Epithelial cell of prostate (primary cell): ENCODE results near the gene RGS3.

Source experiments
- DNase-seq: peaks from one replicate; pipeline ENCODE4 v3.0.0-alpha.2; 2011; ENCODE audit warnings: low read depth, low spot score
- H3K27ac ChIP-seq: fragments of 450-650 bp; 2 replicates; pipeline ENCODE4 v1.5.1; 2017; ENCODE audit warnings: mild to moderate bottlenecking

Gene RGS3

DNA sequence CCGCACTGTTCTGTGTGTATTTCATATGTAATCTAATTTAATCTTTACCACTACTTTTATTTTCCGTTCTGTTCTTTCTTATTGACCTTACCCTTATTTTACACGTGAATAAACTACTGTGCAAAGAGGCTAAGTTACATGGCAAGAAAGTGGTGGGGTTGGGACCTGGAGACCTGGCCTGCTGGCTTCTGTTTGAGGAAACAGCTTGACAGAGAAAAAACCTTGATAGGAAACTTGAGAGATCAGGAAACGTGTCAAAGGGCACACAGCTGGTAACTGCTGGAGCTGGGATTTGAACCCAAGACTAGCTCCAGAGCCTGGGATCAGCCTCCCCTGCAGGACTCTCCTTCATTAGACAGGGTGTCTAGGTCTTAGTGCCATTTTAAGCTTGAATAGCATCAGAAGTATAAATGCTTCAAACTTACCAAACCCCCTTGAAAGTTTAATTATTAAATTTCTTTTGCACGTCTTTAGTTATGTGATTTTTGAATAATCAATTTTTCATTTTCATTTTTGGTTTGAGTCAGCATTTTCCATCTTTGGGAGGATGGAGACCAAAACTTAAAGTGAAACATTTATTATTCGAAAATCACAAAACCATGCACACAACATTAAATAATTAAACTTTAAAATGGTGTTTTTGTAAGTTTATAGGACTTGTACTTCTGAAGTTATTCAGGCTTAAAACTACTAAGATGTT, 129.5 kb downstream of the RGS3 start:
- peak overlapping the region; percentile 20 for H3K27ac ChIP-seq
- DNase-seq = no peak

DNA sequence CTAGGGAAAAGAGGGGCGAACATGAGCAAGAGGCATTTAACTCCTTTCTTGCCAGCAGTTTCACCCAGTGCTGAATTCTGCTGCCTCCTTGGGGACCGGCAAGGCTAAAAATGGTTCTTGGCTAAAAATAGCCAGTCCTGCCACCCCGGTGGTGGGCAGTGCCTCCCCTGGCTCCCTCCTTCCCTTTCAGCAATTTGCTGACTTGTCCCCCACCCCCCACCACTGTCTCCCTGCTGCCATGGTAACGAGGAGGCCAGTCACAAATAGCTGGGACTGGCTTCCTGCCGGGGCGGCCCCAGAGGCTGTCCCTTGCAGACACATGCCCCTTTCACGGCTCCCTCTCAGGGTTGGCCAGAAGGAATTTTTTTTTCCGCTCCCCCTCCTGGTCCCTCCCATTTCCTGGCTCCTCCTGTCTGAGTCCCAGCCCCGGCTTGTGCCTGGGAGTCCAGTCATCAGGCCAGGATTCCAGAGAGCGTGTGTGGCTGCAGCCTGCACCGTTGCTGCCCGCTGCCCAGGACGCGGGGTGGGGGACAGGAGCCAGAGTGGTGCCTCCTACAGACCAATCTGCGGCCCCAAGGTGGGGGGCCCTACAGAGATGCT, 130.3 kb downstream of the RGS3 start:
- peak overlapping the region; percentile 20 for H3K27ac ChIP-seq
- no peak for DNase-seq

GRCh38 chr9:113594484-113595299, 131.2 kb downstream of the RGS3 start:
- DNase-seq = no peak
- no peak overlapping the region for H3K27ac ChIP-seq

DNA sequence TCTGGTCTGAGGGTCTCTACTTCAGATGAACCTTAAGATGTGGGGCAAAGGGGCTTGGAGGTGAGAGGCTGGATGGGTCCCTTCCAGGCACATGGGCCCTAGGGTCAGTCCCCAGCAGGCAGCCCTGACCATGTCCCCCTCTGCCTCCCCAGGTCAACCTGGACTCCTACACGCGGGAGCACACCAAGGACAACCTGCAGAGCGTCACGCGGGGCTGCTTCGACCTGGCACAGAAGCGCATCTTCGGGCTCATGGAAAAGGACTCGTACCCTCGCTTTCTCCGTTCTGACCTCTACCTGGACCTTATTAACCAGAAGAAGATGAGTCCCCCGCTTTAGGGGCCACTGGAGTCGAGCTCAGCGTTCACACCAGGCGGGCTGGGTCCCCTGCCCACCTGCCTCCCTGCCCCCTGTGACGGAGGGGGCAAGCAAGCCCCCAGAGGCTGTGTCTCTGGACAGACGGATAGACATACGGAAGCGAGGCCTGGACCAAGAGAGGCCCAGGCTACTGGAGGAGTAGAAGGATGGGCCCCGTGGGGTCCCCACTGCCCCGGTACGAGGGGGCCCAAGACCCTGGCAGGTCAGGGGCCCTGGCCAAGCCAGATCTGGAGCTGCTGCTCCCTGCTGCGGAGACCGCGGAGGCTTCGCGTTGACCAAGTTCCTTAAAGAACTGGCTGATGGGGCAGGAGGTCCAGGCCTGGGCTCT, 133.2 kb downstream of the RGS3 start:
- DNase-seq = no peak
- no peak overlapping the region for H3K27ac ChIP-seq

DNA sequence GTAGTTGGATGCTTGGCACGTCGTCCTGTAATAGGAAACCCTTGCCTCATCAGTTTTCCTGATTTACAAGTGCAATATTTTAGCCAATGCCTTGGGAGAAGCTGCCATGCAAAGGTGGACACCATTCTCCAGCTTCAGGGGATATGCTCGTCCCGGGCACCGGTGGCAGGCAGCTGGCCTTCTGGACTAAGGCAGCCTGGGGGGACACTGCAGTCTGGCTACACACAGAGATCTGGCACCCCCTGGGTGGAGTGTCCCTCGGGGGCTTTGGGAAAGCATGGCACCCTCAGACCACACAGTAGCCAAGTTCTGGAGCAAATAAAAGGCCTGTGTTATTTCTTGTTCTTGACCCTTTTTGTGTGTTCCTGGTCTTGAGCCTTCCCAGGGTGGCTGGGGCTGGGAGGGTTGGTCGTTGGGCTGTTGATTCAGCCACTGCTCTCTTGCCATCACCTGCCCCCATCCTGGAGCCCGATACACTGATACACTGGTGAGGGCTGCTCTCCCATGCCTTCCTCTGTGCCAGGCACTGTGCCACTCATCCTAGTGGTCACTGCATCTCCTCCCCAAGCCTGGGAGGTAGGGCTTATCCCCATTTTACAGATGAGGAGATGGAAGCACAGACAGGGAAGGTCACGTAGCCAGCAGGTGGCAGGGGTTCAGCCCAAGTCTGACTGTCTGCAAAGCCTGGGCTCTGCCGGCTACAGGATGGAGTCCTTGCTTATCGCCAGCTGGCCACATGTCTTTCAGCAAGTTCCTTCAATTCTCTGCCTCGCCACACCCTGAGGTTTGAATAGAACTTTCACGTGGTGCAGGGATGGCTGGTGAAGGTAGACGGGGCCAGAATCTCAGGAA, 134.1 kb downstream of the RGS3 start:
- no peak for DNase-seq
- no peak overlapping the region for H3K27ac ChIP-seq

- DNase-seq = no peak
- H3K27ac ChIP-seq = no peak overlapping the region
Measured at GRCh38 chr9:113598451-113598850, 134.9 kb downstream of the RGS3 start.

- DNase-seq = no peak
- no peak overlapping the region for H3K27ac ChIP-seq
Measured at GRCh38 chr9:113598883-113599282, 135.4 kb downstream of the RGS3 start.

DNA sequence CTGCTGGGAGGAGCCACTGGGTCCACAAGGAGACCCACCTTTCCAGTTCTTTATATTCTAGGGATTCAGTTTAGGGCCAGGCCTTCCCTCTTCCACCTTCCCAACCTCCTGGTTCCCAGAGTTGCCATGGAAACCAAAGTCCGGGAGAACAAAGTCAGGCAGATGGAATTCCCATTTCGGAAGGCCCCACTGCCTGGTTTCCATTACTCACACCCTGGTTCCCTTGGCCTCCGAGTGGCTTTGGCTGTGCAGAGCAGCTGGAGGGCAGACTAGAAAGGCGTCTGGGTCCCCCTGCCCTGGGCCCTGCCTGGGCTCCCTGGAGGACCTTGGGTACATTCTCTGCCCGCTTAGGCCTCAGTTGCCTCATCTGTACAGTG, 136.1 kb downstream of the RGS3 start:
- DNase-seq = no peak
- no peak overlapping the region for H3K27ac ChIP-seq

- DNase-seq = no peak
- no peak overlapping the region for H3K27ac ChIP-seq
Measured at GRCh38 chr9:113600023-113600823, 136.7 kb downstream of the RGS3 start.

DNA sequence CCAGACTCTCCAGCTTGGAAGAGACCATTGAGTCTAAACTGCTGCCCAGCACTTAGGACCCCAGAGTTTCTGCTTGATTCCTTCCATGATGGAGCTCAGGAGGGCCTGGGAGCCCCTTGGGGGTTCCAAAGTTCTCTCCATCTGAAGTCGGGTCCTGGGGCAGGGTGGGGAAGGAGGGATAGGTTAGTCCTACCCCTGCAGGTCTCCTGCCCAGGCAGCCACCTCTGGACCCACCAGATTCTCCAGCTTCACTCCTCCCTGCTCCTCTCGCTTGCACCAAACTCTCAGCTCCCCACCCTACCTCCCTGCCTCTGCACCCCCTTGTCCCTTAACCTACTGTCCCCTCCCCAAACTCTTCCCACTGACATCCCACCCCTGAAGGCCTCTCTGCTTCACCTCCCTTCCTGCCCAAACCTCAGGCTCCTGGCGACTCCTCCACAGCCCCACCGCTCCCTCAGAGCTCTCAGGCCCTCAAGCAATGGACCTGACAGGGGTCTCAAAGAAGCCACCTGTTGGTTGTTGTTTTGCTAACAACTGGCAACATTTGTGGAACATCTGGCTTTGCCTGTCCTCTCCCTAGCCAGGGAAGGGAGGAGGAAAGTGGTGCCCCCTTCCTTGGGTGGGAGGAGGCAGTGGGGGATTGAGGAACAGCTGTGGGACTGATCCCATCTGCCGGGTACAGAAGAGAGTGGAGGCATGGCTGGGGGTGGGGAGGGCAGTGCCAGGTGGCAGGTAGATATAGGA, 137.5 kb downstream of the RGS3 start:
- H3K27ac ChIP-seq = no peak overlapping the region
- DNase-seq = no peak

DNA sequence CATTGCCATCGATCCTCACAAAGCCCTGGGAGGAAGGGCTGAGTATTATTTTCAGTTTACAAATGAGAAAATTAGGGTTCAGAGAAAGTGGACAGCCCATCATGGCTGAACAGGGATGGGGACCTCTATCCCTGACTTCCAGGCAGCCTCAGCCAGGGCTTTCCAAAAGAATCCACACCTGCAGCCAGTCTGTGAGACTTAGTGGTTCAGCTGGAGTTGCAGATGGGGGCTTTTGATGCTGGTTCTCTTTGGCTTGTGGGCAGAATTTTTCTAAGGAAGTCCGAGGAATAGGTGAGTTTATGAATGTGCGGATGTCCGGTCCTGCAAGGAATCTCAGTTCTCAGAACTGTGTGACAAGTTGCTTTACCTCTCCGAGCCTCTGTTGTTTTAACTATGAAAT, 138.1 kb downstream of the RGS3 start:
- DNase-seq = no peak

DNA sequence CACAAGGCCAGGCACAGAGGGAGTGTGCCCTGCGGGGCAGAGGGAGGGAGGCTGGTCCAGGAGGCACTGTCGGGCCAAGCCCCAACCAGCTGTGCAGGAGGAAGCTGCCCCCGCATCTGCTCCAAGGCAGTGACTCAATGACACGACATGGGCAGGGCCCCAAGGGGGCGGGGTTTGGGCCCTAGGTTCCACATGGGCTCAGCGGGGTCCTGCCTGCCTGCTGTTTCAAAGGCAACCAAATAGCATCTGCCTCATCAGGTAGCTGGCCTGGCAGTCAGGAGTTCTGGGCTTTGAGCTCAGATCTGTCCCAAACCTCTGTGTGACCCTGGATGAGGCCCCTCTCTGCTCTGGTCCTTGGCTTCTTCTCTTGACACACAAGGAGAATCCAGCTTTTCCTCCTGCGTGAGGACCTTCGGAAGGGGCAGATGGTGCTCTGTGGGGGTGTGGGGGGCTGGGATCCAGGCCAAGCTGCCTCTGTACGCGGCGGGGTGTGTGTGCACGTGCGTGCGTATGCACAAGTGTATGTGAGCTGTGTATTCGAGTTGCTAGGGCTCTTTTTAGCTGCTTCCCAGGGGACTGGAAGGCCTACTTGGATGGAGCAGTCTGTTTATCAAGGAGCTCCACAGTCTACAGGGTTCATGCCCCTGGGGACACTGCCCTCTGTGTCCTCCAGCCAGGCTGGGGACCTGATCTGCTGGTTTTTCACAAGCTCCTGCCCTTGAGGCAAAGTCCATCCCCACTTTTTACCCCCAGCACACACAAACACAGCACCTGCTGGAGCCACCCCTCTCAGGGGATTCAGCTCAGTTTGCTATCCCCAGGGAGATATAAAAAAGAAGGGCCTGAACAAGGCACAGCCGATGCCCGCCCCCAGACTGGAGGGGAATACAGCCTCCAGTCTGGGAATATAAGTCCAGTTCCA, 138.9 kb downstream of the RGS3 start:
- no peak for DNase-seq
- H3K27ac ChIP-seq = no peak overlapping the region

More for the DNA sequence above, 138.1 kb downstream of the RGS3 start:
- no peak overlapping the region for H3K27ac ChIP-seq

GRCh38 chr9:113603048-113603375, 139.5 kb downstream of the RGS3 start:
- DNase-seq = no peak

DNA sequence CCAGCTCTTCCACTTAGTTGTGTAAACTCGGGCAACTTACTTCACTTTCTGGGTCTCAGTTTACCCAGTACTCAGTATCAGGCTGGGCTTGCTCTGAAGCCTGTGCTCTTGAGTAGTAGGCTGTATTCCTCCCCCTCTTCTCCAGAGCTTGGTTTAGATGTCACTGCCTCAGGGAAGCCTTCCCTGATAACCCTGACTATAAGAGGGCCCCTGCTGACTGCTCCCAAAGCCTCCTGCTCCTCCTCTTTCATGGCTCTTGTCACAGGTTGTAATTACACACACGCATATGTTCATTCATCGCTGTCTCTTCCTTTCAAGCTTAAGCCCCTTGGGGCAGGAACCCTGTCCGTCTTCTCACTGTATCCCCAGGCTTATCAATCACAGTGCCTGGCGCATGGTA, 140.2 kb downstream of the RGS3 start:
- H3K27ac ChIP-seq = no peak overlapping the region
- DNase-seq = no peak

More at GRCh38 chr9:113603048-113603375, 139.5 kb downstream of the RGS3 start:
- H3K27ac ChIP-seq = no peak overlapping the region

GRCh38 chr9:113604393-113604792, 140.9 kb downstream of the RGS3 start:
- DNase-seq = no peak

DNA sequence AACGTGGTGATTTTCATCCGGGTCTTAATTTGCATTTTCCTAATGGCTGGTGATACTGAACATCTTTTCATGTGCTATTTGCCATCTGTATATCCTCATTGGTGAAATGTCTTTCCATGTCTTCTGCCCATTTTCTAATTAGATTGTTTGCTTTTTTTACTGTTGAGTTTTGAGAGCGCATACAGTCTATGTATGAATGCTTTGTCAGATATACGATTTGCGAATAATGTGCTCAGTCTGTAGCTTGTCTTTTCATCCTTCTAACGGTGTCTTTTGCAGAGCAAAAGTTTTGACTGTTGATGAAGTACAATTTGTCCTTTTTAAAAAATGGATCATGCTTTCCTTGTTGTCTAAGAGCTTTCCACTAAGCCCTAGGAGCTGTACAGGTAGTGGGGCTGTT, 143.0 kb downstream of the RGS3 start:
- H3K27ac ChIP-seq = no peak overlapping the region
- no peak for DNase-seq

More at GRCh38 chr9:113604393-113604792, 140.9 kb downstream of the RGS3 start:
- H3K27ac ChIP-seq = no peak overlapping the region

DNA sequence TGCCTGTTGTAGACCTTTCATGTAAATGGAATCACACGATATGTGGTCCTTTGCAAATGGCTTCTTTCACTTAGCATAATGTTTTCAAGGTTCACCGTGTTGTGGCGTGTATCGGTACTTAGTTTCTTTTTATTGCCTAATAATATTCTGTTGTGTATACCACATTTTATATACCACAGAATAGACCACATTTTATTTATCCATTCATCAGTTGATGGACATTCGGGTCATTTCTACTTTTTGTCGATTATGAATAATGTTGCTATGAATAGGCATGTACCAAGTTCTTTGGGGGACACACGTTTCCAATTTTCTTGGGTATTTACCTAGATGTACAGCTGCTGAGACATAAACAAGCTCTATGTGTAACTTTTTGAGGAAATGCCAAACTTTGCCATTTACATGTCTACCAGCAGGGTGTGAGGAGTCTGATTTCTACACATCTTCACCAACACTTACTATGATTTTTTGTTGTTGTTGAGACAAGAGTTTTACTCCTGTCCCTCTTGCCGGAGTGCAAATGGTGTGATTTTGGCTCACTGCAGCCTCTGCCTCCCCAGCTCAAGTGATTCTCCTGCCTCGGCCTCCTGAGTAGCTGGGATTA, 144.7 kb downstream of the RGS3 start:
- H3K27ac ChIP-seq = no peak overlapping the region
- DNase-seq = no peak
